HepG2 (cell line): ENCODE data around the gene FIZ1. TPM values are rescaled to one million over a fixed set of nuclear protein-coding genes. Genes with fewer than 3 reads are reported as not detected.

Source experiments
- ATAC-seq: fragments of 200-7000 bp; cut with Tn5 transposase; 3 replicates; pipeline ENCODE4 v1.9.1; 2020; ENCODE audit warnings: mild to moderate bottlenecking, moderate library complexity
- BruUV-seq: library from RNA; stranded (reverse); fragments of 400-500 nt; replicated peaks from 2 replicates; lab custom pipeline; 2021; lab: Mats Ljungman, UMichigan
- CTCF ChIA-PET: fragments of 300-600 bp; formaldehyde crosslinking; extraction: SDS; loops from one replicate; lab custom pipeline; 2021; ENCODE audit warnings: low total read pairs, inconsistent platforms, low intra/inter-chr PET ratio; lab: Yijun Ruan, JAX
- POLR2A ChIA-PET: fragments of 350-600 bp; sonication (Branson Sonifier 250); formaldehyde crosslinking; loops from one replicate; lab custom pipeline; 2020; ENCODE audit warnings: antibody characterized with exemption, inconsistent platforms; lab: Yijun Ruan, JAX
- DNase-seq: peaks from one replicate; pipeline ENCODE4 v3.0.0-alpha.2; 2015; ENCODE audit warnings: low spot score
- FAIRE-seq: peaks from 3 replicates; lab custom pipeline; 2011; peaks lifted over from hg19 to GRCh38; lab: Jason Lieb, UNC
- H2AFZ ChIP-seq: one replicate; pipeline ENCODE4 v1.6.1; 2011; ENCODE audit warnings: low read length, inconsistent platforms
- H3K27ac ChIP-seq: fragments of 300-600 bp; 3 replicates; pipeline ENCODE4 v1.8.0; 2011; ENCODE audit warnings: mixed run types, mild to moderate bottlenecking, mixed read lengths, low read length, inconsistent platforms; ENCODE audit not compliant: insufficient read depth; ENCODE audit errors: extremely low read length
- H3K27me3 ChIP-seq, 2 experiments: fragments of 200-600 bp in 1 of 2; 2 replicates in 1 of 2; 3 replicates in 1 of 2; pipeline versions ENCODE4 v1.6.0 to v1.8.0; 2011; ENCODE audit warnings: low read length in 2 of 2, mild to moderate bottlenecking in 2 of 2, moderate library complexity in 2 of 2, inconsistent platforms in 1 of 2; ENCODE audit not compliant: insufficient read depth in 2 of 2, control insufficient read depth in 1 of 2
- H3K36me3 ChIP-seq, 2 experiments: fragments of 200-600 bp in 1 of 2; replicated peaks in 1 of 2; 2 replicates in 1 of 2; 3 replicates in 1 of 2; pipeline versions ENCODE4 v1.5.1 to v1.8.0; 2011; ENCODE audit warnings: low read length in 2 of 2, inconsistent platforms in 1 of 2; ENCODE audit not compliant: insufficient read depth in 2 of 2, control insufficient read depth in 1 of 2
- H3K4me1 ChIP-seq: 2 replicates; pipeline ENCODE4 v1.5.1; 2012; ENCODE audit warnings: low read length, inconsistent platforms; ENCODE audit not compliant: insufficient read depth
- H3K4me2 ChIP-seq: 2 replicates; pipeline ENCODE4 v1.6.0; 2011; ENCODE audit warnings: low read depth, low read length, inconsistent platforms
- H3K4me3 ChIP-seq, 3 experiments: fragments of 200-600 bp in 1 of 3; sonication (generic), shearing (Covaris generic) in 1 of 3; replicated peaks in 1 of 3; 2 replicates each; pipeline ENCODE4 v1.5.1; 2011 to 2016; ENCODE audit warnings: low read length in 3 of 3, inconsistent platforms in 2 of 3, low read depth in 2 of 3, mild to moderate bottlenecking in 2 of 3, control low read depth in 1 of 3, mixed read lengths in 1 of 3; ENCODE audit not compliant: insufficient read depth in 1 of 3
- H3K79me2 ChIP-seq: one replicate; pipeline ENCODE4 v1.6.1; 2011; ENCODE audit warnings: low read length, inconsistent platforms; ENCODE audit not compliant: insufficient read depth
- H3K9ac ChIP-seq: 2 replicates; pipeline ENCODE4 v1.6.0; 2011; ENCODE audit warnings: mild to moderate bottlenecking, low read depth, low read length, inconsistent platforms; ENCODE audit not compliant: insufficient read depth
- H3K9me3 ChIP-seq: 2 replicates; pipeline ENCODE4 v1.5.1; 2012; ENCODE audit warnings: mild to moderate bottlenecking, low read length
- H4K20me1 ChIP-seq: 2 replicates; pipeline ENCODE4 v1.6.0; 2011; ENCODE audit warnings: inconsistent platforms, mild to moderate bottlenecking, low read length, moderate library complexity; ENCODE audit not compliant: insufficient read depth
- HDAC1 ChIP-seq: sonication (generic); formaldehyde crosslinking; IDR thresholded peaks from 2 replicates; pipeline ENCODE4 v1.5.1; 2020; ENCODE audit warnings: mild to moderate bottlenecking, missing genetic modification reagents
- IRF1 ChIP-seq: sonication (generic); formaldehyde crosslinking; IDR thresholded peaks from 2 replicates; pipeline ENCODE4 v1.4.0; 2020; ENCODE audit warnings: low read depth, mild to moderate bottlenecking, missing genetic modification reagents
- KDM4B ChIP-seq: sonication (generic); formaldehyde crosslinking; IDR thresholded peaks from 2 replicates; pipeline ENCODE4 v1.4.0; 2020; ENCODE audit warnings: missing genetic modification reagents
- RCOR2 ChIP-seq: IDR thresholded peaks from 2 replicates; pipeline ENCODE4 v1.6.1; 2016; ENCODE audit warnings: missing biosample characterization, missing genetic modification reagents
- TCF7 ChIP-seq: sonication (generic); IDR thresholded peaks from 2 replicates; pipeline ENCODE4 v1.6.1; 2016; ENCODE audit warnings: antibody characterized with exemption, low read depth
- ZNF513 ChIP-seq: sonication (generic); formaldehyde crosslinking; conservative IDR thresholded peaks from 2 replicates; pipeline ENCODE4 v1.5.0; 2020; ENCODE audit warnings: missing genetic modification reagents
- ZNF589 ChIP-seq: sonication (generic); formaldehyde crosslinking; conservative IDR thresholded peaks from 2 replicates; pipeline ENCODE4 v1.8.0; 2022; ENCODE audit warnings: mild to moderate bottlenecking, moderate library complexity, missing genetic modification reagents
- WGBS: methylation state at CpG from one replicate; pipeline ENCODE4 v1.1.6; 2017; ENCODE audit warnings: low lambda C conversion rate; 5-methylcytosine and 5-hydroxymethylcytosine counted together
- in situ Hi-C: cut with HindIII; loops from 2 replicates; pipeline ENCODE4 v1.10.0; 2017; ENCODE audit warnings: low pct_unique_long_range_greater_than_20kb; ENCODE audit not compliant: extremely low pct_ligation_motif_present
- intact Hi-C: fragments of 100-400 bp; cut with micrococcal nuclease; formaldehyde crosslinking; loops from one replicate; pipeline ENCODE4 v1.10.0; 2022; ENCODE audit not compliant: unreplicated experiment
- polyA plus RNA-seq, 8 experiments: library from polyadenylated mRNA; depleted of rRNA in 3 of 8; stranded (reverse) in 7 of 8; unstranded in 1 of 8; fragments of >200 nt; fragmentation: Illumina TruSeq in 4 of 8; extraction: Trizol in 4 of 8; gene quantifications; 2 replicates each; pipeline versions ENCODE4 v1.2.1 to v1.2.3, GENCODE V29; 2011 to 2016; ENCODE audit warnings: low read depth in 4 of 8, missing spikeins in 1 of 8, mixed read lengths in 1 of 8; ENCODE audit not compliant: insufficient read depth in 1 of 8
- total RNA-seq, 5 experiments: library from RNA; depleted of rRNA; stranded (reverse); fragments of >200 nt; fragmentation: Illumina TruSeq; extraction: Trizol; gene quantifications; 2 replicates each; pipeline ENCODE4 v1.2.3, GENCODE V29; 2016; ENCODE audit warnings: low read depth in 1 of 5
- TF ChIP-seq, protein P1 (sequence below): sonication (generic); formaldehyde crosslinking; IDR thresholded peaks from 2 replicates; pipeline ENCODE4 v1.5.0; 2020; ENCODE audit warnings: mild to moderate bottlenecking, missing genetic modification reagents

Gene FIZ1
- total and polyA plus RNA-seq, 2 of the 13 experiments (the other 11 are each of a cell fraction or from before 2014, with no cell fraction given): 3.6 to 5.9 TPM

GRCh38 chr19:55626350-55626749 is 27.0 kb upstream of the FIZ1 start (continued):
- TF ChIP-seq ZNF513 (CRISPR knock-in tag): no peak
- no peak for TF ChIP-seq RCOR2

GRCh38 chr19:55625004-55625326 is 25.6 kb upstream of the FIZ1 start:
- TF ChIP-seq KDM4B (no peak), IRF1 (no peak), ZNF589 (CRISPR knock-in tag) (no peak), HDAC1 (CRISPR knock-in tag) (0 out of 2 replicates have a peak, but pooled peaks have one; percentile 13), TCF7 (no peak)
- TF ChIP-seq, protein P1, sequence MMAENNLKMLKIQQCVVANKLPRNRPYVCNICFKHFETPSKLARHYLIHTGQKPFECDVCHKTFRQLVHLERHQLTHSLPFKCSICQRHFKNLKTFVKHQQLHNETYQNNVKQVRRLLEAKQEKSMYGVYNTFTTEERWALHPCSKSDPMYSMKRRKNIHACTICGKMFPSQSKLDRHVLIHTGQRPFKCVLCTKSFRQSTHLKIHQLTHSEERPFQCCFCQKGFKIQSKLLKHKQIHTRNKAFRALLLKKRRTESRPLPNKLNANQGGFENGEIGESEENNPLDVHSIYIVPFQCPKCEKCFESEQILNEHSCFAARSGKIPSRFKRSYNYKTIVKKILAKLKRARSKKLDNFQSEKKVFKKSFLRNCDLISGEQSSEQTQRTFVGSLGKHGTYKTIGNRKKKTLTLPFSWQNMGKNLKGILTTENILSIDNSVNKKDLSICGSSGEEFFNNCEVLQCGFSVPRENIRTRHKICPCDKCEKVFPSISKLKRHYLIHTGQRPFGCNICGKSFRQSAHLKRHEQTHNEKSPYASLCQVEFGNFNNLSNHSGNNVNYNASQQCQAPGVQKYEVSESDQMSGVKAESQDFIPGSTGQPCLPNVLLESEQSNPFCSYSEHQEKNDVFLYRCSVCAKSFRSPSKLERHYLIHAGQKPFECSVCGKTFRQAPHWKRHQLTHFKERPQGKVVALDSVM (CRISPR knock-in tag): peak; percentile 0; the same call in 1 of the 2 replicates
- WGBS: 34% methylated on average over 11 of the region's 11 CpGs
- Histone ChIP-seq H3K9ac (peak overlapping the region; percentile 85), H3K79me2 (peaks cover 4% of the 10 kb centered on the region), H3K4me3 (peak overlapping the region; percentile 55 to 70 (median 65); a peak in 5 of 6 replicates), H4K20me1 (peaks cover 14% of the 10 kb centered on the region; the same call in 1 of the 2 replicates), H3K27me3 (no peaks in the 10 kb centered on the region), H3K27ac (no peak overlapping the region), H3K9me3 (no peaks in the 10 kb centered on the region), H3K4me1 (peaks cover 27% of the 10 kb centered on the region), H2AFZ (no peak overlapping the region), H3K36me3 (0 out of 5 replicates have a peak, but pooled peaks cover 0 to 3% of the 10 kb centered on the region in 2 experiments), H3K4me2 (peak overlapping the region; percentile 97)
- in situ Hi-C loops: no loop called here
- intact Hi-C loops: no loop called here
- DNase-seq (no peak), ATAC-seq (no peak), FAIRE-seq (no peak)
- ChIA-PET POLR2A (interaction anchor here (0.6 to 2.8 kb wide), 19 partner anchors 8 to 507 kb away, joined by 3 to 23 read pairs (median 5); partner anchors contain the start of genes FIZ1, ISOC2, KMT5C and PPP1R12C), CTCF (no interaction called here)
- BruUV-seq: TSS peak; percentile 65
